Lung (tissue), 12 donors: ENCODE data around the gene TCF15. TPM values are rescaled to one million over a fixed set of nuclear protein-coding genes. Genes with fewer than 3 reads are reported as not detected.

Experiments used
- ATAC-seq: fragments of 200-7000 bp; cut with Tn5 transposase; one replicate; pipeline ENCODE4 v1.9.1; 2020; ENCODE audit warnings: moderate number of reproducible peaks; ENCODE audit not compliant: insufficient read depth, low FRiP score
- DNase-seq, 3 donors: peaks; one replicate each; pipeline ENCODE4 v3.0.0-alpha.2; 2013 to 2017
- H3K27ac ChIP-seq, 2 donors: one replicate each; pipeline ENCODE4 v1.5.1; 2013; ENCODE audit warnings: mild to moderate bottlenecking in 2 of 2, moderate library complexity in 2 of 2, control low read depth in 1 of 2, inconsistent platforms in 1 of 2, low read depth in 1 of 2, low read length in 1 of 2
- H3K27me3 ChIP-seq, 3 donors: one replicate each; pipeline ENCODE4 v1.5.1; 2013; ENCODE audit warnings: low read length in 2 of 3; ENCODE audit not compliant: control insufficient read depth in 3 of 3, insufficient read depth in 3 of 3
- H3K36me3 ChIP-seq, 4 donors: one replicate each; pipeline ENCODE4 v1.5.1; 2013; ENCODE audit warnings: low read length in 4 of 4, mild to moderate bottlenecking in 1 of 4, moderate library complexity in 1 of 4; ENCODE audit not compliant: control insufficient read depth in 4 of 4, insufficient read depth in 4 of 4
- H3K4me1 ChIP-seq, 5 donors: one replicate each; pipeline ENCODE4 v1.5.1; 2013; ENCODE audit warnings: low read length in 5 of 5, mild to moderate bottlenecking in 2 of 5, moderate library complexity in 1 of 5; ENCODE audit not compliant: control insufficient read depth in 5 of 5, insufficient read depth in 5 of 5
- H3K4me3 ChIP-seq: one replicate; pipeline ENCODE4 v1.5.1; 2013; ENCODE audit warnings: mild to moderate bottlenecking, control low read depth, moderate library complexity
- H3K9ac ChIP-seq, 2 donors: one replicate each; pipeline ENCODE4 v1.5.1; 2013; ENCODE audit warnings: low read length in 2 of 2, control low read depth in 1 of 2; ENCODE audit not compliant: insufficient read depth in 1 of 2
- H3K9me3 ChIP-seq, 4 donors: one replicate each; pipeline ENCODE4 v1.5.1; 2013; ENCODE audit warnings: low read length in 3 of 4, mild to moderate bottlenecking in 1 of 4, moderate library complexity in 1 of 4; ENCODE audit not compliant: control insufficient read depth in 4 of 4, insufficient read depth in 3 of 4
- CTCF ChIP-seq: IDR thresholded peaks from 2 replicates; pipeline ENCODE4 v1.5.1; 2012; ENCODE audit warnings: mild to moderate bottlenecking; ENCODE audit errors: control extremely low read depth, extremely low read depth
- WGBS, 2 donors: extraction: QIAGEN DNeasy Blood & Tissue Kit; methylation state at CpG; one replicate each; pipeline ENCODE4 v1.1.7; 2013; 5-methylcytosine and 5-hydroxymethylcytosine counted together
- polyA plus RNA-seq, 2 donors: library from polyadenylated mRNA; stranded (reverse); fragments of 200-250 nt; gene quantifications; one replicate each; pipeline ENCODE4 v1.2.1, GENCODE V29; 2013
- total RNA-seq, 2 donors: library from RNA; depleted of rRNA in 1 of 2; stranded (reverse); fragments of >200 nt in 1 of 2; gene quantifications; one replicate each; pipeline ENCODE4 v1.2.1, GENCODE V29; 2014 to 2021
- donor health status: control.
- donor health status: control.
- donor health status: Bipolar disorder and iron deficiency.
- donor health status: healthy.
- donor health status: DM: yes; HTN: yes; CAD: no.

Gene TCF15
- total and polyA plus RNA-seq, 4 donors = 0.28 to 0.82 (median 0.40) TPM; not detected in 1

- no peak for TF ChIP-seq CTCF
- ATAC-seq (no peak), DNase-seq (no peak)
- no peak overlapping the region for H3K27ac ChIP-seq
- H3K4me1 ChIP-seq = peaks cover 0 to 6% (median 3%) of the 10 kb centered on the region in 5 donors
- H3K9ac ChIP-seq = no peak overlapping the region
- H3K27me3 ChIP-seq = no peaks in the 10 kb centered on the region
- H3K4me3 ChIP-seq = no peak overlapping the region
- WGBS, 2 donors = 84 to 92% methylated on average over 13 of the region's 13 CpGs
- peaks cover 0 to 2% (median 0%) of the 10 kb centered on the region in 4 donors for H3K9me3 ChIP-seq
- no peaks in the 10 kb centered on the region for H3K36me3 ChIP-seq
Measured at GRCh38 chr20:598133-598850, 11.8 kb downstream of the TCF15 start.

GRCh38 chr20:597560-597959, 12.5 kb downstream of the TCF15 start:
- TF ChIP-seq CTCF = no peak
- Histone ChIP-seq H3K27me3 (no peaks in the 10 kb centered on the region), H3K9me3 (peaks cover 0 to 2% (median 0%) of the 10 kb centered on the region in 4 donors), H3K4me1 (peaks cover 0 to 5% (median under 1%) of the 10 kb centered on the region in 5 donors), H3K27ac (no peak overlapping the region), H3K36me3 (no peaks in the 10 kb centered on the region), H3K9ac (no peak overlapping the region), H3K4me3 (no peak overlapping the region)
- 94 to 95% methylated on average over 2 of the region's 2 CpGs for WGBS, 2 donors
- DNase-seq (no peak), ATAC-seq (no peak)

- peak; percentile 46 to 63 (median 47) for DNase-seq
- no peaks in the 10 kb centered on the region for H3K27me3 ChIP-seq
- TF ChIP-seq CTCF = no peak
Measured at GRCh38 chr20:595330-596308, 14.5 kb downstream of the TCF15 start.

More at GRCh38 chr20:595330-596308, 14.5 kb downstream of the TCF15 start:
- Histone ChIP-seq H3K4me3 (no peak overlapping the region), H3K9ac (no peak overlapping the region), H3K27ac (peak overlapping the region in 1 of 2 donors; percentile 62), H3K36me3 (no peaks in the 10 kb centered on the region), H3K9me3 (peaks cover 0 to under 1% (median 0%) of the 10 kb centered on the region in 4 donors), H3K4me1 (no peaks in the 10 kb centered on the region)
- no peak for ATAC-seq
- WGBS, 2 donors = 46 to 51% methylated on average over 22 to 24 of the region's 24 CpGs
